ENCODE measurements around the gene GTPBP4. TPM values are rescaled to one million over a fixed set of nuclear protein-coding genes. Genes with fewer than 3 reads are reported as not detected.
A peak's percentile ranks its signal among the peaks of the same experiment; 100 is the strongest.

Gene GTPBP4
- total and polyA plus RNA-seq, 9 of the 15 experiments (the other 6 are each of a cell fraction or from before 2014, with no cell fraction given): 79.0 to 155 (median 128) TPM

- 2% methylated on average over 11 of the region's 13 CpGs for WGBS (ENCODE audit: insufficient coverage, low coverage, missing lambda C conversion rate)
- H3K4me2 ChIP-seq (ENCODE audit: insufficient read depth, low read length): no peak overlapping the region
- H3K9ac ChIP-seq (ENCODE audit: insufficient read depth in 1 of 2, low read depth in 2 of 2, low read length in 2 of 2): peak overlapping the region in 1 of 2 experiments; percentile 28; a peak in 2 of 4 replicates
- no peaks in the 10 kb centered on the region for H3K9me3 ChIP-seq (replicated peaks; ENCODE audit: control insufficient read depth, insufficient read depth, low read depth, low read length)
- DNase-seq (ENCODE audit: extremely low read depth in 1 of 4, low spot score in 3 of 4) (no peak), FAIRE-seq (no peak), ATAC-seq (no peak; the same call in 2 of the 3 replicates)
- in situ Hi-C loops (cut with MboI): no loop called here
- H2AFZ ChIP-seq (ENCODE audit: low read depth, low read length): no peak overlapping the region
- peaks cover 57 to 68% of the 10 kb centered on the region in 2 experiments for H3K27me3 ChIP-seq (ENCODE audit: control insufficient read depth in 2 of 2, insufficient read depth in 2 of 2, low read length in 2 of 2)
- no peaks in the 10 kb centered on the region for H3K79me2 ChIP-seq (ENCODE audit: control insufficient read depth, insufficient read depth, low read length)
- H3K9me1 ChIP-seq (ENCODE audit: control insufficient read depth, insufficient read depth, low read length): no peaks in the 10 kb centered on the region
- intact Hi-C loops (cut with micrococcal nuclease): no loop called here
- ChIA-PET CTCF (ENCODE audit: low intra/inter-chr PET ratio) (no interaction called here), POLR2A (interaction anchor here (1.0 to 1.8 kb wide), 5 partner anchors 15 to 31 kb away, joined by 3 to 5 read pairs (median 4); no protein-coding TSS in a partner anchor)
- H3K27ac ChIP-seq (ENCODE audit: extremely low read depth, low read depth, low read length): no peak overlapping the region
- peaks cover 0 to 10% of the 10 kb centered on the region in 2 experiments; a peak in 2 of 5 replicates for H3K4me1 ChIP-seq (replicated peaks in 1 of 2; ENCODE audit: control insufficient read depth in 2 of 2, insufficient read depth in 2 of 2, low read length in 2 of 2)
- no peak overlapping the region for H3K4me3 ChIP-seq
- no peaks in the 10 kb centered on the region for H4K20me1 ChIP-seq (replicated peaks; ENCODE audit: control insufficient read depth, insufficient read depth, low read length)
- BruUV-seq (replicated peaks): no TSS peak
- no peaks in the 10 kb centered on the region for H3K36me3 ChIP-seq (ENCODE audit: control insufficient read depth, insufficient read depth, low read length)
- no peak for TF ChIP-seq UBTF (IDR thresholded peaks at IDR 0.05; ENCODE audit: borderline replicate concordance in 1 of 2, low read depth in 2 of 2, low read length in 2 of 2)
- TF ChIP-seq MYC (IDR thresholded peaks at IDR 0.05; ENCODE audit: low read depth, low read length): no peak
- TF ChIP-seq MYC (CRISPR knock-in tag; IDR thresholded peaks at IDR 0.05; ENCODE audit: borderline replicate concordance, low read depth): no peak
- no peak for TF ChIP-seq C11orf30 (IDR thresholded peaks at IDR 0.05; ENCODE audit: low read depth)
- TF ChIP-seq ILF3 (IDR thresholded peaks at IDR 0.05; ENCODE audit: borderline replicate concordance): no peak
- TF ChIP-seq HDAC2 (IDR thresholded peaks at IDR 0.05): no peak
- no peak for TF ChIP-seq MBD1 (CRISPR knock-in tag; IDR thresholded peaks at IDR 0.05)
- no peak for TF ChIP-seq U2AF2 (optimal IDR thresholded peaks at IDR 0.05; ENCODE audit: low read depth, low read length)
- no peak for TF ChIP-seq SMAD2 (IDR thresholded peaks at IDR 0.05; ENCODE audit: low read depth, low read length)
- TF ChIP-seq ZNF134 (CRISPR knock-in tag; conservative IDR thresholded peaks at IDR 0.05): no peak
- TF ChIP-seq SUPT5H (IDR thresholded peaks at IDR 0.05): no peak
- TF ChIP-seq CBX5 (IDR thresholded peaks at IDR 0.05; ENCODE audit: borderline replicate concordance, low read depth): no peak
- TF ChIP-seq SAFB2 (IDR thresholded peaks at IDR 0.05; ENCODE audit: borderline replicate concordance, low read depth, low read length, severe bottlenecking): no peak
- TF ChIP-seq ID3 (CRISPR knock-in tag; IDR thresholded peaks at IDR 0.05): no peak
- no peak for TF ChIP-seq ID3 (tag; IDR thresholded peaks at IDR 0.05)
- no peak for TF ChIP-seq ETS1 (conservative IDR thresholded peaks at IDR 0.05; ENCODE audit: control insufficient read depth, low read depth, low read length)
- TF ChIP-seq CREM (IDR thresholded peaks at IDR 0.05; ENCODE audit: low read depth): no peak
Observed at GRCh38 chr10:955127-955819, 33.0 kb upstream of the GTPBP4 start.

Measured in K562 (cell line).